ENCODE results near the gene SPATA3.

Gene SPATA3

GRCh38 chr2:231052494-231053451 is 56.9 kb downstream of the SPATA3 start:
- peaks cover 18% of the 10 kb centered on the region for H3K4me1 Mint-ChIP-seq
- H3K36me3 Mint-ChIP-seq (ENCODE audit: low read depth), result no peaks in the 10 kb centered on the region
- peak overlapping the region; percentile 85 to 90 (median 86) for H3K4me3 Mint-ChIP-seq
- peak; percentile 96 to 98 (median 97) for TF ChIP-seq CTCF (IDR thresholded peaks at IDR 0.05; ENCODE audit: unreplicated experiment in 3 of 3)
- peaks cover 34% of the 10 kb centered on the region for H3K27me3 Mint-ChIP-seq (ENCODE audit: low read depth)
- peak overlapping the region; percentile 51 to 83 (median 75) for H3K27ac Mint-ChIP-seq
- no peaks in the 10 kb centered on the region for H3K9me3 Mint-ChIP-seq

GRCh38 chr2:231053846-231054245 is 57.9 kb downstream of the SPATA3 start:
- peak overlapping the region; percentile 17 to 86 (median 53) for H3K4me3 Mint-ChIP-seq
- no peaks in the 10 kb centered on the region for H3K9me3 Mint-ChIP-seq

GRCh38 chr2:231056453-231057416 is 60.8 kb downstream of the SPATA3 start, which contains the start of gene PSMD1:
TSS of gene PSMD1 (plus strand) at chr2:231056867. CDS start at chr2:231057026, 159 bp downstream.
- H3K9me3 Mint-ChIP-seq, result no peaks in the 10 kb centered on the region
- H3K36me3 Mint-ChIP-seq (ENCODE audit: low read depth), result peaks cover 7% of the 10 kb centered on the region
- H3K27ac Mint-ChIP-seq, result peak within 1 kb of the TSS; percentile 100
- H3K4me3 Mint-ChIP-seq, result peak within 1 kb of the TSS; percentile 100
- peaks cover 17% of the 10 kb centered on the region for H3K27me3 Mint-ChIP-seq (ENCODE audit: low read depth)
- peak; percentile 91 to 94 (median 93) for TF ChIP-seq CTCF (IDR thresholded peaks at IDR 0.05; ENCODE audit: unreplicated experiment in 3 of 3)
- H3K4me1 Mint-ChIP-seq, result peaks cover 43% of the 10 kb centered on the region

More at GRCh38 chr2:231053846-231054245, 57.9 kb downstream of the SPATA3 start:
- H3K27ac Mint-ChIP-seq, result peak overlapping the region in 2 of 3 experiments; percentile 11 to 83
- H3K36me3 Mint-ChIP-seq (ENCODE audit: low read depth), result no peaks in the 10 kb centered on the region
- H3K4me1 Mint-ChIP-seq, result peaks cover 29% of the 10 kb centered on the region
- no peak for TF ChIP-seq CTCF (IDR thresholded peaks at IDR 0.05; ENCODE audit: unreplicated experiment in 3 of 3)
- peaks cover 29% of the 10 kb centered on the region for H3K27me3 Mint-ChIP-seq (ENCODE audit: low read depth)

GRCh38 chr2:231057590-231057989 is 61.7 kb downstream of the SPATA3 start:
- peak overlapping the region; percentile 81 to 100 (median 100) for H3K27ac Mint-ChIP-seq
- H3K36me3 Mint-ChIP-seq (ENCODE audit: low read depth), result peaks cover 16% of the 10 kb centered on the region
- H3K4me1 Mint-ChIP-seq, result peaks cover 41% of the 10 kb centered on the region
- no peaks in the 10 kb centered on the region for H3K9me3 Mint-ChIP-seq
- H3K27me3 Mint-ChIP-seq (ENCODE audit: low read depth), result peaks cover 13% of the 10 kb centered on the region
- peak overlapping the region; percentile 100 for H3K4me3 Mint-ChIP-seq
- TF ChIP-seq CTCF (IDR thresholded peaks at IDR 0.05; ENCODE audit: unreplicated experiment in 3 of 3), result no peak
